Pancreas (tissue), 10 donors: Measurements from ENCODE around the gene SIX5. TPM values are rescaled to one million over a fixed set of nuclear protein-coding genes. Genes with fewer than 3 reads are reported as not detected.

Experiments
- ATAC-seq, 4 donors: fragments of 200-7000 bp; cut with Tn5 transposase; one replicate each; pipeline versions ENCODE4 v1.8.0 to v1.9.1; 2020; ENCODE audit warnings: mild to moderate bottlenecking in 4 of 4, moderate library complexity in 4 of 4
- DNase-seq, 6 donors: peaks; one replicate each; pipeline ENCODE4 v3.0.0-alpha.2; 2020
- FAIRE-seq: peaks from 2 replicates; lab custom pipeline; 2012; peaks lifted over from hg19 to GRCh38; lab: Jason Lieb, UNC
- H3K27ac ChIP-seq, 4 donors: fragments of 200-600 bp; sonication (generic); 1 replicate in 3 of 4; 2 replicates in 1 of 4; pipeline versions ENCODE4 v1.5.0 to v1.8.0; 2020
- H3K27me3 ChIP-seq, 4 donors: fragments of 200-600 bp; one replicate each; pipeline ENCODE4 v1.8.0; 2021
- H3K36me3 ChIP-seq, 3 donors: fragments of 200-600 bp; sonication (generic) in 1 of 3; one replicate each; pipeline versions ENCODE4 v1.5.0 to v1.8.0; 2020 to 2021
- H3K4me1 ChIP-seq, 3 donors: fragments of 200-600 bp; one replicate each; pipeline ENCODE4 v1.8.0; 2021
- H3K4me3 ChIP-seq, 4 donors: fragments of 200-600 bp; sonication (generic) in 2 of 4; one replicate each; pipeline versions ENCODE4 v1.5.0 to v1.8.0; 2020 to 2021
- H3K9me3 ChIP-seq, 4 donors: fragments of 200-600 bp; one replicate each; pipeline ENCODE4 v1.8.0; 2021
- WGBS, 2 donors: extraction: QIAGEN DNeasy Blood & Tissue Kit; methylation state at CpG; one replicate each; pipeline ENCODE4 v1.1.7; 2013; 5-methylcytosine and 5-hydroxymethylcytosine counted together
- intact Hi-C, 3 donors: fragments of 100-400 bp; cut with DNase I; formaldehyde crosslinking; loops; one replicate each; pipeline versions ENCODE4 v1.11.1 to v1.14.2; 2022
- polyA plus RNA-seq, 2 donors: library from polyadenylated mRNA; stranded (reverse); fragments of 200-250 nt; gene quantifications; one replicate each; pipeline ENCODE4 v1.2.3, GENCODE V29; 2013
- total RNA-seq, 6 donors: library from RNA; stranded (reverse); fragmentation: NEBNext Ultra II Directional in 4 of 6; extraction: Animal tissue kit (Norgen Biotek cat#: 25700) in 4 of 6; gene quantifications; one replicate each; pipeline versions ENCODE4 v1.2.1 to v1.2.4, GENCODE V29; 2021 to 2023
- TF ChIP-seq, protein P1 (sequence below), 4 donors: fragments of 200-600 bp; sonication (generic) in 3 of 4; IDR thresholded peaks; one replicate each; pipeline versions ENCODE4 v1.5.0 to v1.8.0; 2021; ENCODE audit warnings: antibody characterized with exemption in 4 of 4
- donor health status: healthy with polysubstance abuse.
- donor health status: DM: no; HTN: no; CAD: no; lungs with moderate emphysema.
- donor health status: DM: no; HTN: no; CAD: no.
- donor health status: control.
- donor health status: control.
- donor health status: Bipolar disorder and iron deficiency.
- donor health status: DM: yes; HTN: yes; CAD: no.
- donor health status: DM: no; HTN: no; CAD: no.
- donor health status: DM: no; HTN: no; CAD: no.
- donor health status: DM: yes; HTN: yes; CAD: no.

Gene SIX5
- total and polyA plus RNA-seq, 8 donors = 18.7 to 42.5 (median 28.0) TPM

- FAIRE-seq (no peak), DNase-seq (peak in 4 of 6 donors; percentile 47 to 62 (median 54)), ATAC-seq (no peak)
- H3K9me3 ChIP-seq = no peaks in the 10 kb centered on the region
- H3K36me3 ChIP-seq = peaks cover 0 to 18% (median 12%) of the 10 kb centered on the region in 3 donors
- intact Hi-C loops = no loop called here
- H3K27me3 ChIP-seq = no peaks in the 10 kb centered on the region
- TF ChIP-seq, protein P1, sequence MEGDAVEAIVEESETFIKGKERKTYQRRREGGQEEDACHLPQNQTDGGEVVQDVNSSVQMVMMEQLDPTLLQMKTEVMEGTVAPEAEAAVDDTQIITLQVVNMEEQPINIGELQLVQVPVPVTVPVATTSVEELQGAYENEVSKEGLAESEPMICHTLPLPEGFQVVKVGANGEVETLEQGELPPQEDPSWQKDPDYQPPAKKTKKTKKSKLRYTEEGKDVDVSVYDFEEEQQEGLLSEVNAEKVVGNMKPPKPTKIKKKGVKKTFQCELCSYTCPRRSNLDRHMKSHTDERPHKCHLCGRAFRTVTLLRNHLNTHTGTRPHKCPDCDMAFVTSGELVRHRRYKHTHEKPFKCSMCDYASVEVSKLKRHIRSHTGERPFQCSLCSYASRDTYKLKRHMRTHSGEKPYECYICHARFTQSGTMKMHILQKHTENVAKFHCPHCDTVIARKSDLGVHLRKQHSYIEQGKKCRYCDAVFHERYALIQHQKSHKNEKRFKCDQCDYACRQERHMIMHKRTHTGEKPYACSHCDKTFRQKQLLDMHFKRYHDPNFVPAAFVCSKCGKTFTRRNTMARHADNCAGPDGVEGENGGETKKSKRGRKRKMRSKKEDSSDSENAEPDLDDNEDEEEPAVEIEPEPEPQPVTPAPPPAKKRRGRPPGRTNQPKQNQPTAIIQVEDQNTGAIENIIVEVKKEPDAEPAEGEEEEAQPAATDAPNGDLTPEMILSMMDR (IDR thresholded peaks at IDR 0.05) = no peak
- peaks cover 15 to 21% (median 19%) of the 10 kb centered on the region in 3 donors for H3K4me1 ChIP-seq
- 58 to 61% methylated on average over 3 of the region's 3 CpGs for WGBS, 2 donors
- H3K4me3 ChIP-seq = peak overlapping the region in 1 of 4 donors; percentile 96
- peak overlapping the region; percentile 91 to 97 (median 94) for H3K27ac ChIP-seq
These were observed 3.9 kb upstream of the SIX5 start for GRCh38 chr19:45772912-45773311.

GRCh38 chr19:45772130-45772840 is 3.2 kb upstream of the SIX5 start:
- intact Hi-C loops = no loop called here
- ATAC-seq = no peak
- Histone ChIP-seq H3K4me1 (peaks cover 15 to 21% (median 19%) of the 10 kb centered on the region in 3 donors), H3K27me3 (no peaks in the 10 kb centered on the region), H3K4me3 (peak overlapping the region in 3 of 4 donors; percentile 40 to 96 (median 85)), H3K9me3 (no peaks in the 10 kb centered on the region), H3K36me3 (peaks cover 0 to 12% (median 6%) of the 10 kb centered on the region in 3 donors), H3K27ac (peak overlapping the region; percentile 91 to 97 (median 94))
- WGBS, 2 donors = 38 to 46% methylated on average over 14 of the region's 14 CpGs
- TF ChIP-seq, protein P1 (IDR thresholded peaks at IDR 0.05) = no peak
- DNase-seq = peak in 5 of 6 donors; percentile 64 to 81 (median 66)
- FAIRE-seq = no peak

DNA sequence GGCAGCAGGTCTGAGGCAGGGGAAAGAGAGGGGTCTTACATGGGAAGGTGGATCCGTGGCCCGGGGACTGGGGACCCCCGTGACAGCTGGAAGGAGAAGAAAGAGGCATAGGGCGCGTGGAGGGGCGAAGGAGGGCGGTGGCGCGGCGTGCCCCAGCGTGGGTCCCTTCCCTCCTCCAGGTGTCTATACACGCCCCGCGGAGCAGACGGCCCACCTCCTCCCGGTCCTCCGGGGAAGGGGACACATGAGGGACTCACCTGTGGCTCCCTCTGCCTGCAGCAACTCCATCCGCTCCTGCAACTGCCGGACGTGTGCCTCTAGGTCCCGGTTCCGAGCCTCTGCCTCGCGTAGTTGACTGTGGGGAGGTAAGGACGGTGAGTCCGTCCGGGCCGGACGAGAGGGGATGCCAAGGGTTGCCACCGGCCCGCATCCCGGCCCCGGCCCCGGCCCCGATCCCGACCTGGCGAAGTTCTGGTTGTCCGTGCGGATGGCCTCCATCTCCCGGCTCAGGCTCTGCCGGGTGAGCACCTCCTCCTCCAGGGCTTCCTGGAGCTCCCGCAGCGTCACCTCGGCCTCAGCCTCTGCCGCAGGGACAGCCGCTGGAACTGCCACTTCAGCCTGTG is 2.4 kb upstream of the SIX5 start:
- no peak for FAIRE-seq
- intact Hi-C loops = no loop called here

GRCh38 chr19:45770192-45771101 is 1.4 kb upstream of the SIX5 start:
- no peaks in the 10 kb centered on the region for H3K27me3 ChIP-seq
- peak overlapping the region; percentile 91 to 97 (median 94) for H3K27ac ChIP-seq
- DNase-seq (peak; percentile 96 to 99 (median 98)), ATAC-seq (peak; percentile 53 to 77 (median 67)), FAIRE-seq (peak; percentile 89)
- no peaks in the 10 kb centered on the region for H3K36me3 ChIP-seq
- 1% methylated on average over 67 to 79 of the region's 79 CpGs for WGBS, 2 donors
- no peaks in the 10 kb centered on the region for H3K9me3 ChIP-seq
- intact Hi-C loops = no loop called here
- TF ChIP-seq, protein P1 (IDR thresholded peaks at IDR 0.05) = peak; percentile 89 to 99 (median 92)
- H3K4me3 ChIP-seq = peak overlapping the region; percentile 10 to 96 (median 62)
- peaks cover 20 to 33% (median 26%) of the 10 kb centered on the region in 3 donors for H3K4me1 ChIP-seq

More for the DNA sequence above, 2.4 kb upstream of the SIX5 start:
- TF ChIP-seq, protein P1 (IDR thresholded peaks at IDR 0.05) = no peak
- no peaks in the 10 kb centered on the region for H3K9me3 ChIP-seq
- no peak for ATAC-seq
- peaks cover 15 to 24% (median 19%) of the 10 kb centered on the region in 3 donors for H3K4me1 ChIP-seq
- peak; percentile 56 to 88 (median 68) for DNase-seq
- 51 to 62% methylated on average over 33 to 46 of the region's 46 CpGs for WGBS, 2 donors
- H3K36me3 ChIP-seq = peaks cover 0 to 4% (median 0%) of the 10 kb centered on the region in 3 donors
- H3K27me3 ChIP-seq = no peaks in the 10 kb centered on the region
- peak overlapping the region in 3 of 4 donors; percentile 40 to 96 (median 85) for H3K4me3 ChIP-seq
- H3K27ac ChIP-seq = peak overlapping the region; percentile 91 to 97 (median 94)
